Activated CD8-positive, alpha-beta memory T cell treated with anti-CD3 and anti-CD28 coated beads for 24 hours (primary cell): ENCODE results near the gene PIGU.

Experiments
- DNase-seq: peaks from one replicate; pipeline ENCODE4 v3.0.0-alpha.2; 2020

Gene PIGU

DNA sequence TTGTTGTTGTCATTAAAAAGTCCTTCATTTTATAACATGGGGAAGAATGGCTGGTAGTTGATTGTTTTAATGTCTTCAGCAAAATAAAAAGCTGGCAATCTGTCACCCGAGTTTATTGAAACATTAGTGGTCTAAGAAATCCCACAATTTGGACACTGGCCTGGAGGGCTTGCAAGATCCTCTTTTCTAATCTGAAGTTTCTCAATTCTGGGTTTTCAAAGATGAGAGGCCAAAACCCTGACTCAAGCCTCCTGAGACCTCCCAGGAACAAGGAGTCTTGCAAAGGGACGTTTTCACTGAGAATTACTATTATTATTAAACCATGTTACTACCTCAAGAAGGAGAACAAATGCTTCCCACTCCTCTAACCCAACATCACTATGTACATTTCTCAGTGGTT is 98.9 kb downstream of the PIGU start:
- no peak for DNase-seq

DNA sequence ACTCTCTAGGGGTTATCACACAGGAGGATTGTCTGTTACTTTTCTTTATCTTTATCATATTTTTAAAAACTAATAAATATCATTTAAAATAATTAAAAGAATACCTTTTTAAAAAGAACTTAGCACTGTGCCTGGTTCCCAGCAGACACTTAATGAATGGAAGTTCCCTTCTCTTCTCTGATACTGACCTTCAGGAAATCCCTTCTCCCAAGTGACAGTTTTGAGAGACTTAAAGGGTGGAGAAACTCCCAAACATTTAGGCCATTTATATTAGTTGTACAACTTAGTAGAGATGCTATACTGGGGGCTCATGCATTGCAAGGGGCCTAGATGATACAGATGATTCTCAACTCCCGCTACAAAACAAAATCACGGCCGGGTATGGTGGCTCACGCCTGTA is 99.8 kb downstream of the PIGU start:
- DNase-seq, result no peak

DNA sequence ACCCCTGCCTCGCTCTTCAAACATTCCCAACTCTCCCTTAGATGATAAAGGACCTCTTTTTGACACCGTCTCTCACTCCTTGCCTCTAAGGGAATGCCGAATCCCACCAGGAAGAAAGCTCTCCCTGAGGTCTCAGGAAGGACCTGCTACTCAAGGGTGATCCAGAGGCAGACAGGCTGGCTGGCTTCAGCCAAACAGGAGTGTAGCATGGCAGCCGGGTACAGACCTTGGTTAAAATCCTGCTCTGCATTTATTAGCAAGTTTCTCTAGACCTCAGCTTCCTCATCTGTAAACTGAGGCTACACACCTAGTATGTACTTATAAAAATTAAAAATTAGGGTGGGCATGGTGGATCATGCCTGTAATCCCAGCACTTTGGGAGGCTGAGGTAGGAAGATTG is 101.1 kb downstream of the PIGU start:
- DNase-seq, result peak; percentile 28

DNA sequence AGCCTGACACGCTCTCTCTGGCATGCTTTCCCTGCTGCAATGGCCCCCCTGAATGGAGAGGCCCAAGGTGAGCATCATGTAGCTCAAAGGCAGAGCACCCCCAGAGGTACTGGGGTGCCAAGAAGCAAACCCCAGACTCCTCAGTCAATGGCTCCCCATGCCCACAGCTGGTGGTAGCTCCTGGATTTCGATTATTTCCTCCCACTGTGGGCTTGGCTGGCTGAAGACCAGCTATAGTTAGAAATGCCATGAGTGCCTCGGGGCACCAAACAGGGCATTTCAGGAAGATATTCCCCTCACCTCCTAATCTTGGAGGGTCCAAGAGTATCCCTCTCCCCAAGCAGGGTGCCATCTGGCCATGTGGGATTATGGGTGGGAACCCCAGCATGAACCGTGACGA is 101.6 kb downstream of the PIGU start:
- peak; percentile 11 for DNase-seq

DNA sequence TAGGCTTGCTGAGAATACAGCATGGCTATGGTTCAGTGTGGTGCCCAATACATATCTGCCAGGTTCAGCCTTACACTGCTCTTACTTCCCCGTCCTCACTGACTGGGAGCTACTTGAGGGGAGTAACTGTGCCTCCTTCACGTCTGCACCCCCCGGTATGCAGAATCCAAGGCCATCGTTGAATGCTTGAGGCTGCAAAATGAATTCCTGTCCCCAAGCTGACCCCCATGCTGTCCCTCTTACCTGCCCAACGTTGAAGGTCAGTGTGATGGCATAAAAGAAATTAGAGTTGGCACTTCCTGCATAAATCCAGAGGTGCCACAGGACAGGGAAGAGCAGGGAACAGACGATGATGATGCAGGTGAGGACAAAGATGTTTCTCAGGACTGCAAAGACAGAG is 102.0 kb downstream of the PIGU start:
- peak; percentile 45 for DNase-seq

DNA sequence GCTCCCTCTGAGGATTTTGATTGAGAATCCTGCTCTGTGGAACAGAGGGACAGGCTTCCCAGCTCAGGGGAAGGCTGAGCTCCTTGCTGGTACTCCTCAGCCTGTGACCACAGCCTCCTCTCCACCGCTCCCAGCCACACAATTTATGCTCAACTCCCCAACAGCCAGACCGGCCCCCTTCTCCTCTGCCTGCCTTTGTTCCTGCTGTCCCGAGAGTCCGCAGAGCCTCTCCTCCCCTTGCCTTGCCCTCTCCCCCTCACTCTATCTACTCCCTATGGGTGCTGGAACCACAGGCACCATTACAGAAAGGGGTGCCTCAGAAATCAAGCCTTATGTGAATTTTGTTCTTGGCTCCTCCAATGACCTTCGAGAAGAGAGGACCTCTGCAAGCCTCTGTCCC is 102.5 kb downstream of the PIGU start:
- peak; percentile 13 for DNase-seq

DNA sequence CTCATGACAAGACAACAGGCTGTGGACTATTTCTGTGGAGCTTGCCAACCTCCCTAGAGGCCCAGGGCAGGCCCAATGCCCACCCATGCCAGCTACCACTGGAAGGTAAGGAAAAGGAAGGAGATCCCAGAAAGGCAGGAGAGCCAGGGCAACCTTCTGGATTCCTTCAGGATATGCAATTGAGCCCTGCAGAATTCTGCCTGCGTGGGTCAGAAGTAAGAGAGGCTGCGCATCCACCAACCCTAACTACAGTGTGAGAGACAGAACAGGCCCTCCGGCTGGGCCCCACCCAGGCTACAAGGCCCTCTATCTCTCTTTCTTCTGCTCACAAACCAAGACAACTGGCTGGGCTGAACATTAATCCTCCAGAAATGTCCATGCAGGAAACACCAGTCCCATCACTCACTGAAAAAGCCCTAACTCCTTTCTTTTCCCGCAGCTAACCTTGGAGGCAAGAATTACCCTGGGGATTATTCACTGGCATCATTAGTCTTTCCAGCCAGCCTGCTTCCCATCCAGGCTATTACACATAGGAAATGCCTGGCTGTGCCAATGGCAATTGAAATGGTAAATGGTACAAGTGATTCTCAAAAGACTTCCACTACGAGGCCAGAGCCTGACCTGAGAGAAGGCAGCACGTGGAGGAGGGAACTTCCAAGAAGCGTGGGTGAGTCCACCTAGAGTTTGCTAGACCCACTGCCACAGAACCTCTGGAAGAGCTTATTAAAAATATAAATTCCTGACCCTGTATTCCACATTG is 103.2 kb downstream of the PIGU start:
- DNase-seq, result peak; percentile 41

DNA sequence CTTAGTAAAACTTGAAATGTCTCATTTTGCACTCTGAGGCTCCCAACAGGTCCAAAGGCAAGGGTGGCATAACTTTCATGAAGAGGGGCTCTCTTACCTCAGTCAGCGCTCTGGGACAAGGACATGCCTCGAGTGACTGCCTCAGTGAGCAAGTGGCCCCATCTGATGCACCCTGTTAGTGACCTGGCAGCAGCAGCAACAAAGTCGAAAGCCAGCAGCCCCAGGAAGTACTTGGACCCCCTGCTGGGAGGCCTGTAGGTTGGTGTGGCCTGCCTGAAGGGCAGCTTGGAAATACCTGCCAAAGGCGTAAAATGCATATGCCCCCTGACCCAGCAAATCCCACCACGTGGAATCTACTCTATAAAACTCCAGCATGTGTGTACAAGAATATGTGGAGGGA is 105.1 kb downstream of the PIGU start:
- DNase-seq, result no peak

DNA sequence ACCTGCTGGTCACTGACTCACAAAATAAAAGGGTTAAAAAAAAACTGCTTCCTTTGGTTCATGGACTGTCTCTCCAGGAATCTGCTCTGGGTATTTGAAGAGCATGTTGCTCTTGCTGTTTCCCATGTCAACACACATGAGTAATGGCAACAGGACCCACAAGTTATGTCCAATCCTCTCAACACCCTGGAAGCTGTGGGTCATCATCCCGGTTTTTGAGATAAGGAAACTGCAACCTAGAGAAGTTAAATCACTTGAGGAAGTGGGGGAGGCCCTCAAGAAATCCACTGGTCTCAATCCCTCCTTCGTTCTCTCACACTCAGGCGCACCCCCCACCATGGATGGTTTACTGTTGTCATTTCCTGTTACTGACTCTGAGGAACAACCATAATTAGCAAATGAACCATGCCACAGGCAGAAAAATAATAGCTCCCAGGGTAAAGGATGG is 106.0 kb downstream of the PIGU start:
- DNase-seq, result no peak

DNA sequence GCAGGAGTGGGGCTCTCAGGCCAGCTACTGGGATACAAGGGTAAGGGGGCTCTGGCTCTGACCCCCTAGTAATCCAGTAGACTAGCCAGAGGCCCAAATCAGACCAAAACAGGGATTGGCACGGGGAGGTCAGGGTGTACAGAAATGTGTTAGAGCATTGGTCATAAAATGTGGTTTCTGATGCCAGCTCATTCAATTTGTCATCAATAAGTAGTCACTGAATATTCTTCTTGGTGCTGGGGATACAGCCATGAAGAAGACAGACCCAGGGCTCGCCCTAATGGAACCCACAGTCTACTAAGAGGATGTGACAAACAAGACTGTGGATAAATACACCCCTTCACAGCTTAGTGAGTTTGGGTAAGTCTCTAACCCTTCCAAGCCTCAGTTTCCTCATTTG is 107.3 kb downstream of the PIGU start:
- no peak for DNase-seq

DNA sequence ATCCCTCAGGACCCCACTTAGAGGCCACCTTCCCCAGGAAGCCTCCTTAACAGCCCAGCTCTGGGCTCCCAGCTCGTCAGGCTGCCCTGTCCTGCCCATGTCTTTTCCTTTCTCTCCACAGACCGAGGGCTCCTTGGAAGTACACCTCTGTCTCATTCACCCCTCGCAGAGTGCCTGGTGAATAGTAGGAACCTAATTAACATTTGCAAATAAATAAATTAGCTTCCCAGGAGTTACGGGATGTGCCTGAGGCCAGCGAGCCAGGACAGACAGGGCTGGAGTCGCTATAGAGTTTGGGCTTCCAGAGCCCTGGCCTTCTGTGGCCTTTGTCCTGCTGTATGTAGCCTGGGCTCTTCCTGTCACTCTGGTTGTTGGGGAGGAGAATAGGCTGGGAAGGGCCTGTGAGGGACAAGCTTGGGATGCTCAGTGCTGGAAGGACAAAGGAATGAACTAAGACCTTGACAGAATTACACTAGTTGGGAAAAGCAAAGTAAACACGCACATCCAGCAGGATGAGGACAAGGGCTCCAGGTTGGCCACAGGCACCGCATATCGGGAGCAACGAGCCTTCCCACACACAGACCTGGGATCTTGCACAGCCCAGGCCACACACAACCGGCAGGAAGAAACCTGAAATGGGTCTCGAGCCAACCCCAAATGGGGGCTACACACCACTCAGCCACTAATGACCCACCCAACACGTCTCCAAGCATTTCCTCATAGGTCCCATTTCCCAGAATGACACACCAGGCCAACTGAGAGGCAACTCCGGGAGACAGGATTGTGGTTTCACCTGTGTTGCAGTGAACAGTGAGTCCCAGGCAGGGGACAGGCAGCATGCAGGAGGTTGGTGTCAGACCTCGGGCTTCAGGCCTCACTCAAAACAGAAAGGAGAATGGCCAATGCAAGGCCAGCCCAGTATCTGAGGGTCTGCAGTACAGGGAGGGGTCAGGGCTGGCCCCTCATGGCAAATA is 108.7 kb downstream of the PIGU start:
- no peak for DNase-seq

DNA sequence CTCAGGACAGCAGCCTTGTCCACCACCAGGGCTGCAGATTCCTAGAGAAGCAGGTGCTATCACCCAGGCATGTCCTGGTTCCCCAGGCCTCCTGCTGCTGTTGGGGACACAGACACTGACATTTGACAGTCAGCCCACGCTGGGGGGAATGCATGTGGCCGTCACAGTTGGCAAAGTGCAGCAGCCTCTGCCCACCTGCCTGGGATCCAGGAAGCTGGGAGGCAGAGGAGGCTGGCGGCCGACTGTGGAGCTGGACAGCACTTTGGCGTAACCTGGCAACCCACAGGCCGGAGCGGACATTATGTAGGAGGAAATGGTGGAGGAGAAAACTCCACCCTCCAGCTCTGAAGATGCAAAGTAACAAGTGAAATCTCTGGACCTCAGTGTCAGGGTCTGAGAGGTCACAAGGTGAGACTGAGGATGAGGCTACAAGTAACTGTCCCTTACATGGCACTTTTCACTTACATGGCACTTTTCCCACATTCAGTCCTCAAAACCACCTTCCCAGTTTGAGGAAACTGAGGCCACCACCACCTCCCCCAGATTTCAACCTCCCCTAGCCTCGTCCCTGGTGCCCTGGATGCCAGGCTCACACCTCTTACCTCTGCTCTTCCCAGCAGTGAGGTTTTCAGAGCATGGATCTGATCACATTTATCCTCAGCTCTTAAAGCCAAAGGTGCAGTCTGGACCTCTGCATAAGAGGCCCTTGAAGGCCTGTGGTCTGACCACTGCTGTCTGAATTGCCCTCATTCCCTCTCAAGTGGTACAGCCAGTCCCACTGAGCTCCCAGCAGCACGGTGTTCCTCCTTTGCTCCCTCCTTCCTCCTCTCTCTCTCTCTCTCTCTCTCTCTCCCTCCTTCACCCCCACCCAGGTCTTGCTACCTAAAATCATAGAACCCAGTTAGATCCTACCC is 109.7 kb downstream of the PIGU start:
- no peak for DNase-seq

DNA sequence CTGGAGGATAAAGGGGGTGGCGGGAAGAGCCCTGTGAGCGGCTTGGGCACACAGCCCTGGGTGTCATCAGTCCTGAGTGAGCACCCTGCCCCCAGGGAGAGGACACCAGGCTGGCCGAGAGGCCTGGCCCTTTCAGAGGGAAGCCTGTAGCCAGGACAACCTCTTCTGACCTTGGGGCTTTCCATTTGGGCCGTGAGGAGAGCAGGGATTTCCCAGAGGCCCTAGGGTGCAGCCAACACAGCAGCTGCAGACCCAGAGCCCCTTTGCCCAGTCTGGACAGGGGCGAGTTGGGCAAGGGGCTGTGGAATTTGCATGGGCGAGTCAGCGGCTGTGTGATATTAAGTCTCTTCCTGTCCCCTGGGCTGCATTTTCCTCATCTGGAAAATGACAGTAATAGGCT is 112.1 kb downstream of the PIGU start:
- DNase-seq, result no peak

DNA sequence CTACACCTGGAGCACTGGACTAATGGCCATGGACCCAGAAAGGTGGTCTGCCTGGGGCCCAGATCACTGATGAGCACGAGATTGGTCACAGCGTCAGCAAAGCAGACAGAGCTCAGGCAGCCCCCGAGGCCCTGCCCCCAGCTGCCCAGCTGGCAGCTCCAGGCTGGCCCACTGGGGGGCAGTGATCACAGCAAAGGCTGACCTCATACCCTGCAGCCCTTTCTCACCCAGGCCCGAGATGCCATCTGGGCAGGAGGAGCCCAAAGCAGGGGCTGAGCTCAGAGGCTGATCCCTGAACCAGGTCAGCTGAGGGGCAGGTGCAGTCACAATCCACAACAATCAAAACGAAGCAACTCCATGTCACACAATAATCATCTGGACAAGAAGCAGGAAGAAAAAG is 114.3 kb downstream of the PIGU start:
- no peak for DNase-seq

DNA sequence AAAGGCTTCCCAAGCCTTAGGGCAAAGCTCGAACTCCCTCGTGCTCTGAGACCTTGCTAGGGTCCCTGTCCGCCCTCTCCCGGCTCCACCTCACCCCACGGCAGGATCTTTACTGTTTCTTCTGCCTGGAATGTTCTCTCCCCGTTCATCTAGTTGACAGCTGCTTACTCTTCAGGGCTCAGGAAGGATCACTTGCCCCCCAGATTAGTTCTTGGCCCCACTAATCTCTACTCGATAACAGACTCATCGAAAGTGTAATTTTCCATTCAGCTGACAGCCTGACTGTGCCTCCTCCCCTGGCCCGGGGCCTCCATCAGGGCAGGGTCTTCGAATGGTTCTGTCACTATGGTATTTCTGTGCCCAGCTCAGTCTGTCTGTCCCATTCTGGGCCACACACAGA is 115.2 kb downstream of the PIGU start:
- DNase-seq, result no peak

DNA sequence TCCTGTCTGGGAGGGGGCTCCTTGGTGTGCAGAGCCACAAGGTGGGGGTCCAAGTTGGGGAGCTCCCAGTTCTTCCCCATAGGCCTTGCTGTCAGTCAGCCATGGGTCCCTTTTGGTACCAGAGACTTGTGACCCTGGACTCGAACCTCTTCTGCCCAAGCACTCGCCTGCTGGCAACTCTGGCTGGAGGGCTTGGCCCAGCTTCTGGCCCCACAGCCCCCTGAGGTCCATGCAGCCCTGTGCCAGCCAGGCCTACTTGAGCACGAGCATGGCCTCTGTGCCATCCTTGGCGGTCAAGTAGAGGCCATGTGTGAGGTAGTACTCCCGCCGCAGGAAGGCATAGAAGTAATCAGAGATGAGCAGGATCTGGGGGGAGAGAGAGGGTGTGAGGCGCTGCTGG is 116.3 kb downstream of the PIGU start:
- DNase-seq, result no peak

DNA sequence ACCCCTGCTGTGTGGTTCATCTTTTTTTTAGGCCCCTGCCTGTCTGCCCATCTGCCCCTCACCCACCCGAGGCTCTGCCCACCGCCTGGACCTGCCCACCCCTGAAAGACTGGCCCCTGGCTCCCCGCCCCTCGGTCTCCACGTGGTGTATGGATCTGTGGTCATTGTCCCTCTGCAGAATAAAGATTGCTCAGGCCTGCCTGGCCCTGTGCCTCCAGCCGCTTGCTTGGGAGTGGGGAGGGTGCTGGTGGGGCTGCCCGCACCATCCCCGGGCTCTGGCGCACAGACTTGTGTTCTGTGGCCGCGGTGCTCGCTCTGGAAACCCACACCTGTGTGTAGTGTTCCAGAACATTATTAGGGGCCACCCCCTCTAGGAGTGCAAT is 116.8 kb downstream of the PIGU start:
- no peak for DNase-seq

DNA sequence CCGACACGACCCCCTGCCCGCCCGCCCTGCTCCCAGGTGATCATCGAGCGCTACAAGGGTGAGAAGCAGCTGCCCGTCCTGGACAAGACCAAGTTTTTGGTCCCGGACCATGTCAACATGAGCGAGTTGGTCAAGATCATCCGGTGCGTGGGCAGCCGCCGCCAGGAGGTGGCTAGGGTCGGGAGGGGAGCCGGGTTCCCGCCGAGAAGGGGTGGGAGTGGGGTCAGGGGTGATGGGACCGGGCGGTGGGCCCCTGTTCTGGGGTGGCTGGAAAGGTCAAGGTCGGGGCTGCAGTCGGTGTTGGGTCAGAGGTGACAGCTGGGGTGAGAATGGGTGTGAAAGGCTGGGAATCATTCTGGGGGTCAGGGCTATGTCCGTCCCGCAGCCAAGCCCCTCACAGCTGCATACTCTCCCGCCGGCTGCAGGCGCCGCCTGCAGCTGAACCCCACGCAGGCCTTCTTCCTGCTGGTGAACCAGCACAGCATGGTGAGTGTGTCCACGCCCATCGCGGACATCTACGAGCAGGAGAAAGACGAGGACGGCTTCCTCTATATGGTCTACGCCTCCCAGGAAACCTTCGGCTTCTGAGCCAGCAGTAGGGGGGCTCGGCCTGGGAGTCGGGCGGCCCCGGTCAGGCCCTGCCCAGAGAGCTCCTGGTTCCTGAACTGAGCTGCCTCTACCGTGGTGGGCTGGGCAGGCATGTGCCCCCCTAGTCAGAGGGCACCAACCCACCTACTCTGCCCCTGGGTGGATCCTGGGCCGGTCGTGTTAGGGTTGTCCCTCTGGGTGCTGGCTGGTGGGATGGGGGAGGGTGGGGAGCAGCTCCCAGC is 117.4 kb downstream of the PIGU start:
- DNase-seq, result no peak

DNA sequence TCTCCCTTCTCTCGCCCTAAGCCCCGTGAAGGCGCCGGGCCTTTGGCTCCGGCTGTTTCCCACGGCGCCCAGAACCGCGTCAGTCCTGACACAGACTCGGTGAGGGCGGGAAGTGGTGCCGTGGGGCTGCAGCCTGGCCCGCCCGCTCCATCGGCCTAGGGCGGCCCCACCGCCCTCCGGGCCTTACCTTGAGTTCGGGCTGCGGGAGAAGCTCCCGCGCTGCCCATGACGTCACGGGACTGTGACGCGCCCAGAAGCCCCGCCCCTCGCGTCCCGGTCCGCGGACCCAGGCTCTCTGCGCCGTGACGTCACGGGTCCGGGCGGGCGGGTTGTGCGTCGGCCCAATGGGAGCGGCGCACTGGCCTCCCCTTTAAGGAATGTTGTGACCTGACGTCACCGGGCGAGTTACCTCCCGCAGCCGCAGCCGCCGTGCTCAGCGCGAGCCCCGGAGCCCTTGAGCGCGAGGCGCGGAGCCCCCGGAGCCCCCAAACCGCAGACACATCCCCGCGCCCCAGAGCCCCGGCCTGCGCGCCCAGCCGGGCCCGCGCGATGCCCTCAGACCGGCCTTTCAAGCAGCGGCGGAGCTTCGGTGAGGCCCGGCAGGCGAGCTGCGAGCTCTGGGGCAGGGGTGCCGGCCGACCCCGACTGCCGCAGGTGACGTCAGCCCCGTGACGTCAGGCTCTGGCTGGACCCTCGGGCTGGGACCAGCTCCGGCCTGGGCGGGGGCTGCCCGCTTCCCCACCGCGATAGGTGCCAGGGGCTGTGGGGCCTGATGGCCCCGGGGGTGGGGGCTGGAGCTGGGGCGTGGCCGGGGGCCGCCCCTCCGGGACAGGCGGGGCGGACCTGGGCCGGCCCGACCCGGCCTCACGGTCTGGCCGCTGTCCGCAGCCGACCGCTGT is 118.3 kb downstream of the PIGU start, which contains the start of gene MAP1LC3A:
MAP1LC3A (plus strand) TSS at position 399 of the 899 bp plus-strand sequence; CDS start at position 550, 151 bp downstream.
- peak; percentile 94 for DNase-seq

DNA sequence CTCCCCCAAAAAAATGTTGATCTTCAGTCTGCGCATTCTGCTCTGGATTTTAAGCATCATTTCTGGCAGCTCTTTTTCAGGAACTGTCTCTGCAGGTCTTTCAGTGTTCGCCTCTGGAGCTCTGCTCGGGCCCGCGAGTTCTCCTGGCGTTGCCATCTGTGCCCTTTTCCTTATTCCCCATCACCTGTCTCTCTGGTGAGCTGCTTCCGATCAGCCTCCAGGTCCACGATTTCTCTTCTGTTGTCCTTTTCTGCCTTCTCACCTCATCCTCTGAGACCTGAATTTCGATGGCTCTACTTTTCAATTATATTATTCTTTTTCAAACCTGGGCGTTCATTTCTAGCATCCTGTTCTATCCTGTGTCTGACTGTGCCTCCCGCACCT is 119.0 kb downstream of the PIGU start:
- no peak for DNase-seq

DNA sequence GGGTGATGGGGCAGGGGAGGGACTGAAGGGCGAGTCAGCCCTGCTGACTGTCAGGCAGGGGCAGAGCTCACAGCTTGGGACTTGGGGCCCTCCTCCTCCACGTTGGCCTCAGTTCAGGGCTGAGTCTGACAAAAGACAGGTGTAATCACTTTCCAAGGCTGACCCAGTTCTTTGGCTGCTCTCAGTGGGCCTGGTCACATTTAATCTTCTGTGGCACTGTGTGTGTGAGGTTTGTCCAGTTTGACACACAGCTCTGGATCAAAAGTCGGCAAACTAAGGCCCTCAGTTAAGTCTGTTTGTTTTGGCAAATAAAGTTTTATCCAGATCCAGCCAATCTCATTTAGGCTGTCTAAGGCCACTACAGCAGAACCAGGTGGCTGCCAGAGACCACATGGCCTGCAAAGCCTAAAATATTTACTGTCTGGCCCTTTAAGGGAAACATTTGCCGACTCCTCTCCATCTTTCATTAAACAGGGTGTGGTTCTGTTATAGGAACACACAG is 123.5 kb downstream of the PIGU start:
- no peak for DNase-seq
